Epithelial cell of esophagus (primary cell): ENCODE results near the gene LTB4R2.

Experiments
- DNase-seq: peaks from one replicate; pipeline ENCODE4 v3.0.0; 2010; ENCODE audit warnings: low read depth
- H3K4me3 ChIP-seq: 2 replicates; pipeline ENCODE4 v1.5.1; 2011; ENCODE audit warnings: mild to moderate bottlenecking, low read length, control low read depth
- CTCF ChIP-seq: IDR thresholded peaks from 2 replicates; pipeline ENCODE4 v1.5.1; 2011; ENCODE audit warnings: low read depth, mild to moderate bottlenecking, low read length, control low read depth, inconsistent platforms; ENCODE audit not compliant: insufficient read depth; ENCODE audit errors: missing control alignments

Gene LTB4R2

GRCh38 chr14:24283796-24284460 lies 26.0 kb upstream of the LTB4R2 start:
- H3K4me3 ChIP-seq, result no peak overlapping the region
- peak; percentile 60 for DNase-seq
- TF ChIP-seq CTCF, result no peak

- TF ChIP-seq CTCF, result no peak
- DNase-seq, result no peak
- H3K4me3 ChIP-seq, result no peak overlapping the region
Measured at GRCh38 chr14:24284501-24285035, 25.4 kb upstream of the LTB4R2 start.

- TF ChIP-seq CTCF, result peak; percentile 6
- H3K4me3 ChIP-seq, result no peak overlapping the region
- DNase-seq, result peak; percentile 47
Measured at GRCh38 chr14:24285351-24285750, 24.6 kb upstream of the LTB4R2 start.

- no peak for DNase-seq
- TF ChIP-seq CTCF, result no peak
- no peak overlapping the region for H3K4me3 ChIP-seq
Measured at GRCh38 chr14:24286996-24287395, 22.9 kb upstream of the LTB4R2 start.

GRCh38 chr14:24289649-24290280 lies 20.2 kb upstream of the LTB4R2 start:
- H3K4me3 ChIP-seq, result no peak overlapping the region
- DNase-seq, result no peak
- TF ChIP-seq CTCF, result no peak

- no peak for DNase-seq
- TF ChIP-seq CTCF, result no peak
Measured at GRCh38 chr14:24290746-24291145, 19.2 kb upstream of the LTB4R2 start.

GRCh38 chr14:24291446-24292117 lies 18.4 kb upstream of the LTB4R2 start:
- DNase-seq, result no peak
- no peak for TF ChIP-seq CTCF
- no peak overlapping the region for H3K4me3 ChIP-seq

More at GRCh38 chr14:24290746-24291145, 19.2 kb upstream of the LTB4R2 start:
- no peak overlapping the region for H3K4me3 ChIP-seq
